ENCODE data around the gene ABL1. TPM values are rescaled to one million over a fixed set of nuclear protein-coding genes. Genes with fewer than 3 reads are reported as not detected.

Gene ABL1
- total RNA-seq, 4 donors from 2014 or later = 31.3 to 40.4 (median 34.8) TPM

DNA sequence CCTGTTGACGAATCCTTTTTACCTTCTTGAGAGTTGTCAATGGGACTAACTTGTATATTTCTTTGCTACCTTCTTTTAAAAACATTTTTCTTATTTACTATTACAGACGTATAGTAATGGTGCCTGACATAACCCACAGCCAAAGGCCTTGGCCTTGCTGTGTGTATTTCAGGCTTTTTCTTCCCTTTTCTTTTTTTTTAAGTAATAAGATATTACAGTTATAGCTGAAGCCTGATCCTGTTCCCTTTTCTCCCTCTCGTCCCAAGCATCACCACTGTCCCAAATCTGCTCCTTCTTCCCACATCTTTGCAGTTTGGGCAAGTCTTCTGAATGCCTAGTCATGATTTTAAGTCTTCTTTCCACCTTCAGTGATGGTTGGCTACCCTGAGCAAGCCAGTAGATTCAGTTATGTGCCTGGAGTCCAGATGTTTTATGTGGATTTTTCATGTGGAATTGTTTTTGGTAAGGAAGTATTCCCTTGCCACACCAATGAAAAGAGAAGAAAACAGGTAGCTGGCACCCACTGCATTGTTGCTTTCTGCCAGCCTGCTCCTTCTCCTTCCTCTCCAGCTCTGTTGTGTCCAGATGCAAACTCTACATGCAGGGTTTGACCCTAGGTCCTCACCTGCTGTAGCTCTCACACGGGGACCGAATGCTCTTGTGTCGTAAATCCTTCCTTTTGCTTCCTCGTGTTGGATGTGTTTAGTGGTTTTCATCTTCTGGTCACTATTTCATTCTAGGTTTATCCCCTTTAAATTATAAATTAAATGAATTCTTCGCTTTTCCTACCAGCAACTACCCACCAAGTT lies 26.5 kb downstream of the ABL1 start:
- peak; percentile 19 to 20 for DNase-seq (ENCODE audit: low spot score in 2 of 2)
- WGBS = 77% methylated on average over 8 of the region's 8 CpGs
- no peak for TF ChIP-seq POLR2A (IDR thresholded peaks at IDR 0.05)
- TF ChIP-seq, protein P1, sequence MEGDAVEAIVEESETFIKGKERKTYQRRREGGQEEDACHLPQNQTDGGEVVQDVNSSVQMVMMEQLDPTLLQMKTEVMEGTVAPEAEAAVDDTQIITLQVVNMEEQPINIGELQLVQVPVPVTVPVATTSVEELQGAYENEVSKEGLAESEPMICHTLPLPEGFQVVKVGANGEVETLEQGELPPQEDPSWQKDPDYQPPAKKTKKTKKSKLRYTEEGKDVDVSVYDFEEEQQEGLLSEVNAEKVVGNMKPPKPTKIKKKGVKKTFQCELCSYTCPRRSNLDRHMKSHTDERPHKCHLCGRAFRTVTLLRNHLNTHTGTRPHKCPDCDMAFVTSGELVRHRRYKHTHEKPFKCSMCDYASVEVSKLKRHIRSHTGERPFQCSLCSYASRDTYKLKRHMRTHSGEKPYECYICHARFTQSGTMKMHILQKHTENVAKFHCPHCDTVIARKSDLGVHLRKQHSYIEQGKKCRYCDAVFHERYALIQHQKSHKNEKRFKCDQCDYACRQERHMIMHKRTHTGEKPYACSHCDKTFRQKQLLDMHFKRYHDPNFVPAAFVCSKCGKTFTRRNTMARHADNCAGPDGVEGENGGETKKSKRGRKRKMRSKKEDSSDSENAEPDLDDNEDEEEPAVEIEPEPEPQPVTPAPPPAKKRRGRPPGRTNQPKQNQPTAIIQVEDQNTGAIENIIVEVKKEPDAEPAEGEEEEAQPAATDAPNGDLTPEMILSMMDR (IDR thresholded peaks at IDR 0.05) = no peak
- TF ChIP-seq POLR2AphosphoS5 (IDR thresholded peaks at IDR 0.05) = no peak
- TF ChIP-seq EP300 (IDR thresholded peaks at IDR 0.05) = no peak
- Histone ChIP-seq H3K4me1 (peaks cover 52% of the 10 kb centered on the region), H3K27me3 (no peaks in the 10 kb centered on the region), H3K9me3 (no peaks in the 10 kb centered on the region), H3K4me3 (no peak overlapping the region), H3K27ac (peak overlapping the region; percentile 38), H3K36me3 (peaks cover 46% of the 10 kb centered on the region)

DNA sequence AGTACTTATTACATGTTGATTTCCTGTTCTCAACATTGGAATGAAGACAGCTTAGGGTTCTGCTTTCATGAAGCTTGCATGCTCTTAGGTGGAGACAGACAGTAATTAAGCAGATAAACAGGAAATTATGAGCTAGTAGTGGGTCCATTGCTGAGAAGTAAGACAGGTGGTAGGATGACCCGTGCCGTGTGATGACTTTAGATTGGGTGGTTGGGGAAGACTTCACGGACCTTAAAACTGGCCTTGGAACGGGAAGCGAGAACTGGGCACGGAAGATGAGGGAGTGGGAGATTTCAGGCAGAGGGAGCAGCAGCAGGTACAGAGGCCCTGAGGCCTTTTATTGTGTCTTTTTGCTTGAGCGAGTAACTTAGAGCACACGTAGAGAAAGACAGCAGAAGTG lies 27.2 kb downstream of the ABL1 start:
- Histone ChIP-seq H3K27me3 (no peaks in the 10 kb centered on the region), H3K9me3 (no peaks in the 10 kb centered on the region), H3K36me3 (peaks cover 39% of the 10 kb centered on the region), H3K27ac (no peak overlapping the region), H3K4me1 (peaks cover 55% of the 10 kb centered on the region), H3K4me3 (no peak overlapping the region)
- TF ChIP-seq EP300 (IDR thresholded peaks at IDR 0.05) = no peak
- TF ChIP-seq, protein P1 (IDR thresholded peaks at IDR 0.05) = no peak
- no peak for TF ChIP-seq POLR2AphosphoS5 (IDR thresholded peaks at IDR 0.05)
- TF ChIP-seq POLR2A (IDR thresholded peaks at IDR 0.05) = no peak
- peak; percentile 30 to 58 for DNase-seq (ENCODE audit: low spot score in 2 of 2)
- 82% methylated on average over 8 of the region's 8 CpGs for WGBS

- 88% methylated on average over 23 of the region's 23 CpGs for WGBS
- Histone ChIP-seq H3K36me3 (peaks cover 34% of the 10 kb centered on the region), H3K27me3 (no peaks in the 10 kb centered on the region), H3K27ac (no peak overlapping the region), H3K4me1 (peaks cover 55% of the 10 kb centered on the region), H3K9me3 (no peaks in the 10 kb centered on the region), H3K4me3 (no peak overlapping the region)
- TF ChIP-seq POLR2A (IDR thresholded peaks at IDR 0.05) (no peak), POLR2AphosphoS5 (IDR thresholded peaks at IDR 0.05) (no peak), EP300 (IDR thresholded peaks at IDR 0.05) (no peak)
- TF ChIP-seq, protein P1 (IDR thresholded peaks at IDR 0.05) = no peak
- DNase-seq (ENCODE audit: low spot score in 2 of 2) = peak in 1 of 2 donors; percentile 53
Observed at GRCh38 chr9:130862747-130863146, 27.7 kb downstream of the ABL1 start.

DNA sequence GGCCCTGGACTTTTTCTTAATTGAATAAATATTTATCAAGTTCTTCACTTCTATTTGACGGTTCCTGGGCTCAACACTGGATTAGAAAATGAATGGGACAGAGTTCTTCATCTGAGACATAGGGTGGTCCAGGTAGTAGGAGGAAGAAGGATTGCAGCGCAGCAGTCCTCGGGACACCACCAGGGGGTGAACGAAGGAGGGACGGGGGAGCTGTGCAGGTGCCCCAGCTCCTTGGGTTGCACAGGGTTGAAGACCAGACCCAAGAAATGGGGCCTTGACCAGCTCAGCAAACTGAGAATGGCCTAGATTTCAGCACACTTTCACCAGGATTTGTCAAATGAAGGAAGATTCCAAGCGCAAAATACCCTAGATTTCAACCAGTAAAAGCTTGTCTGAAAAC lies 29.5 kb downstream of the ABL1 start:
- Histone ChIP-seq H3K9me3 (no peaks in the 10 kb centered on the region), H3K27ac (no peak overlapping the region), H3K4me1 (peaks cover 41% of the 10 kb centered on the region), H3K27me3 (no peaks in the 10 kb centered on the region), H3K4me3 (no peak overlapping the region), H3K36me3 (peaks cover 26% of the 10 kb centered on the region)
- TF ChIP-seq, protein P1 (IDR thresholded peaks at IDR 0.05) = no peak
- TF ChIP-seq EP300 (IDR thresholded peaks at IDR 0.05) = no peak
- TF ChIP-seq POLR2A (IDR thresholded peaks at IDR 0.05) = no peak
- WGBS = 78% methylated on average over 6 of the region's 6 CpGs
- DNase-seq (ENCODE audit: low spot score in 2 of 2) = no peak

GRCh38 chr9:130865921-130866320 lies 30.9 kb downstream of the ABL1 start:
- Histone ChIP-seq H3K27ac (no peak overlapping the region), H3K36me3 (peaks cover 32% of the 10 kb centered on the region), H3K4me3 (no peak overlapping the region), H3K9me3 (no peaks in the 10 kb centered on the region), H3K4me1 (peaks cover 31% of the 10 kb centered on the region), H3K27me3 (no peaks in the 10 kb centered on the region)
- DNase-seq (ENCODE audit: low spot score in 2 of 2) = no peak
- no peak for TF ChIP-seq EP300 (IDR thresholded peaks at IDR 0.05)
- WGBS = 92% methylated on average over 3 of the region's 3 CpGs

Data from suprapubic skin (tissue), 4 donors.